Loucy (cell line): Measurements from ENCODE around the gene U2SURP.

Source experiments
- EZH2phosphoT487 ChIP-seq: fragments of 200-600 bp; IDR thresholded peaks from 2 replicates; pipeline ENCODE4 v1.6.1; 2018; ENCODE audit warnings: antibody characterized with exemption, mild to moderate bottlenecking, moderate library complexity, borderline replicate concordance
- TF ChIP-seq, protein P1 (sequence below): fragments of 200-600 bp; sonication (generic); conservative IDR thresholded peaks from 2 replicates; pipeline ENCODE4 v1.5.1; 2014; ENCODE audit warnings: mild to moderate bottlenecking, antibody characterized with exemption, low read length

DNA sequence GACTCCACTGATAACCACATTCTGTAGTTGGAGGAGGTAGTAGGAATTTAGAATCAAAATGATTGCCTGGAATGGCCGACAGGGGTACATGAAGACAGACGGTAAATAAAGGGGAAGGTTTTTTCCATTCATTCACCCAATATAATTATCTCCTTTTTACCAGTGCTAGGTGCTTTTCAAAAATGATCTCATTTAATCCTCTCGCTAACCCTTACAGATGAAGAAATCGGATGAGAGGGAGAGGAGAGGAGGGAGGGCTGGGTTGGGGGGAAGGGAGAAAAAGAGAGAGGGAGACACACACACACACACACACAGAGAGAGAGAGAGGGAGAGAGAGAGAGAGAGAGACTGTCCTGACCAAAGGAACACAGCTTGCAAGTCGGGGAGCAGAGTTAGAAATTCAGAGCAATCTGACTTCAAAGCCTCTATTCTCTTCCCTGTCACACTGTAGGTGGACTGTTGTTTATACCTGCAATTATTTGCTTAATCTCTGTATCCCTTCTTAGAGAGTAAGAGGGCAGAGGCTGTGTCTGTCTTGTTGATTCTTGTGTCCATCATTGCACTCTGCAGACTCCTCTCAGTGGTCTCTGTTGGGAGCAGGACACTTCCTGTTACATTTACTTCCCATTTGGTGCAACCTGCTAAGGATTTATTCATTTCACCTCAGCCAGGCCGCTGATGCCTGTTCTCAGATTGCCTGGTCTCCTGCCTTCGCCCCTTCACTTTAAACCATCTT lies 19.2 kb upstream of the U2SURP start:
- TF ChIP-seq, protein P1, sequence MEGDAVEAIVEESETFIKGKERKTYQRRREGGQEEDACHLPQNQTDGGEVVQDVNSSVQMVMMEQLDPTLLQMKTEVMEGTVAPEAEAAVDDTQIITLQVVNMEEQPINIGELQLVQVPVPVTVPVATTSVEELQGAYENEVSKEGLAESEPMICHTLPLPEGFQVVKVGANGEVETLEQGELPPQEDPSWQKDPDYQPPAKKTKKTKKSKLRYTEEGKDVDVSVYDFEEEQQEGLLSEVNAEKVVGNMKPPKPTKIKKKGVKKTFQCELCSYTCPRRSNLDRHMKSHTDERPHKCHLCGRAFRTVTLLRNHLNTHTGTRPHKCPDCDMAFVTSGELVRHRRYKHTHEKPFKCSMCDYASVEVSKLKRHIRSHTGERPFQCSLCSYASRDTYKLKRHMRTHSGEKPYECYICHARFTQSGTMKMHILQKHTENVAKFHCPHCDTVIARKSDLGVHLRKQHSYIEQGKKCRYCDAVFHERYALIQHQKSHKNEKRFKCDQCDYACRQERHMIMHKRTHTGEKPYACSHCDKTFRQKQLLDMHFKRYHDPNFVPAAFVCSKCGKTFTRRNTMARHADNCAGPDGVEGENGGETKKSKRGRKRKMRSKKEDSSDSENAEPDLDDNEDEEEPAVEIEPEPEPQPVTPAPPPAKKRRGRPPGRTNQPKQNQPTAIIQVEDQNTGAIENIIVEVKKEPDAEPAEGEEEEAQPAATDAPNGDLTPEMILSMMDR, result no peak
- TF ChIP-seq EZH2phosphoT487, result no peak
